HCT116 (cell line): Measurements from ENCODE around the gene AP3D1. TPM values are rescaled to one million over a fixed set of nuclear protein-coding genes. Genes with fewer than 3 reads are reported as not detected.
A peak's percentile ranks its signal among the peaks of the same experiment; 100 is the strongest.

ENCODE experiments used
- ATAC-seq: fragments of 200-7000 bp; cut with Tn5 transposase; 2 replicates; pipeline ENCODE4 v1.9.1; 2020; ENCODE audit warnings: mild to moderate bottlenecking, moderate library complexity
- BruUV-seq: library from RNA; stranded (reverse); fragments of 400-500 nt; replicated peaks from 2 replicates; lab custom pipeline; 2021; lab: Mats Ljungman, UMichigan
- CTCF ChIA-PET: fragments of 300-600 bp; sonication (Branson Sonifier 250); formaldehyde crosslinking; loops from one replicate; lab custom pipeline; 2021; ENCODE audit warnings: antibody characterized with exemption; lab: Charles Lee
- POLR2A ChIA-PET: fragments of 300-600, 350-600 bp; sonication (Branson Sonifier 250); formaldehyde crosslinking; loops from one replicate; lab custom pipeline; 2021; ENCODE audit warnings: antibody characterized with exemption; lab: Charles Lee
- RAD21 ChIA-PET, 2 experiments: fragments of 300-600 bp; sonication (Branson Sonifier 250); formaldehyde crosslinking; loops; one replicate each; lab custom pipeline; 2023; ENCODE audit warnings: low total read pairs in 2 of 2; ENCODE audit not compliant: uncharacterized antibody in 2 of 2, unreplicated experiment in 2 of 2, low non-redundant PET in 1 of 2; lab: Charles Lee
- DNase-seq: peaks from one replicate; pipeline ENCODE4 v3.0.0-alpha.2; 2010; ENCODE audit warnings: low read depth, low spot score
- H2AFZ ChIP-seq: fragments of 200-600 bp; shearing (Covaris generic), sonication (generic); 2 replicates; pipeline ENCODE4 v1.6.1; 2017; ENCODE audit warnings: low read depth, mixed run types, mixed read lengths, antibody characterized with exemption, low read length; ENCODE audit not compliant: poor library complexity, severe bottlenecking
- H3K27ac ChIP-seq: 2 replicates; pipeline ENCODE4 v1.5.1; 2012; ENCODE audit warnings: low read depth, low read length
- H3K27me3 ChIP-seq: fragments of 200-600 bp; sonication (generic); 2 replicates; pipeline ENCODE4 v1.6.1; 2016; ENCODE audit warnings: mixed run types, low read length, mixed read lengths; ENCODE audit not compliant: insufficient read depth
- H3K36me3 ChIP-seq, 2 experiments: fragments of 200-500 bp in 1 of 2; fragments of 200-600 bp in 1 of 2; sonication (Bioruptor generic) in 1 of 2; sonication (generic) in 1 of 2; 2 replicates each; pipeline versions ENCODE4 v1.5.1 to v1.6.1; 2014 to 2016; ENCODE audit warnings: low read length in 2 of 2, inconsistent platforms in 1 of 2, mixed read lengths in 1 of 2, mixed run types in 1 of 2; ENCODE audit not compliant: insufficient read depth in 2 of 2, control insufficient read depth in 1 of 2
- H3K4me1 ChIP-seq, 2 experiments: fragments of 200-600 bp in 1 of 2; sonication (generic) in 1 of 2; 2 replicates each; pipeline versions ENCODE4 v1.5.1 to v1.6.1; 2012 to 2017; ENCODE audit warnings: low read length in 2 of 2, inconsistent platforms in 1 of 2, mild to moderate bottlenecking in 1 of 2, mixed read lengths in 1 of 2, mixed run types in 1 of 2, moderate library complexity in 1 of 2; ENCODE audit not compliant: insufficient read depth in 2 of 2, control insufficient read depth in 1 of 2
- H3K4me2 ChIP-seq: fragments of 200-600 bp; sonication (generic); 2 replicates; pipeline ENCODE4 v1.6.1; 2017; ENCODE audit warnings: mixed run types, low read length, mixed read lengths
- H3K4me3 ChIP-seq, 2 experiments: fragments of 200-600 bp in 1 of 2; sonication (generic) in 1 of 2; replicated peaks in 1 of 2; 2 replicates each; pipeline ENCODE4 v1.5.1; 2011 to 2016; ENCODE audit warnings: low read length in 2 of 2, control low read depth in 1 of 2, low read depth in 1 of 2, mild to moderate bottlenecking in 1 of 2, mixed read lengths in 1 of 2, mixed run types in 1 of 2
- H3K79me2 ChIP-seq: fragments of 200-600 bp; sonication (generic); 2 replicates; pipeline ENCODE4 v1.6.1; 2017; ENCODE audit warnings: mild to moderate bottlenecking, mixed run types, low read length, moderate library complexity, mixed read lengths; ENCODE audit not compliant: insufficient read depth
- H3K9ac ChIP-seq: fragments of 200-600 bp; sonication (generic); 2 replicates; pipeline ENCODE4 v1.6.1; 2016; ENCODE audit warnings: low read length, mixed read lengths
- H3K9me2 ChIP-seq: fragments of 200-600 bp; sonication (generic), shearing (Covaris generic); 2 replicates; pipeline ENCODE4 v1.6.1; 2017; ENCODE audit warnings: mixed run types, mild to moderate bottlenecking, moderate library complexity; ENCODE audit not compliant: insufficient read depth
- H3K9me3 ChIP-seq, 2 experiments: fragments of 200-500 bp in 1 of 2; fragments of 200-600 bp in 1 of 2; sonication (Bioruptor generic) in 1 of 2; sonication (generic) in 1 of 2; 2 replicates each; pipeline ENCODE4 v1.6.1; 2014 to 2017; ENCODE audit warnings: low read length in 2 of 2, mixed read lengths in 2 of 2, inconsistent platforms in 1 of 2, low read depth in 1 of 2, mild to moderate bottlenecking in 1 of 2, mixed run types in 1 of 2, moderate library complexity in 1 of 2; ENCODE audit not compliant: control insufficient read depth in 1 of 2, insufficient read depth in 1 of 2
- H4K20me1 ChIP-seq: fragments of 200-600 bp; sonication (generic), shearing (Covaris generic); 2 replicates; pipeline ENCODE4 v1.6.1; 2017; ENCODE audit warnings: mixed run types, mild to moderate bottlenecking, moderate library complexity; ENCODE audit not compliant: insufficient read depth
- ATF3 ChIP-seq: IDR thresholded peaks from 2 replicates; pipeline ENCODE4 v1.6.1; 2012
- CEBPB ChIP-seq: IDR thresholded peaks from 2 replicates; pipeline ENCODE4 v1.6.1; 2012; ENCODE audit warnings: low read depth
- CTCF ChIP-seq, 3 experiments: fragments of 200-600 bp in 1 of 3; sonication (generic) in 1 of 3; IDR thresholded peaks in 2 of 3; conservative IDR thresholded peaks in 1 of 3; 2 replicates each; pipeline ENCODE4 v1.5.1; 2012 to 2017; ENCODE audit warnings: low read depth in 2 of 3, low read length in 2 of 3, antibody characterized with exemption in 1 of 3, borderline replicate concordance in 1 of 3, control low read depth in 1 of 3, mild to moderate bottlenecking in 1 of 3, mixed read lengths in 1 of 3, mixed run types in 1 of 3, moderate library complexity in 1 of 3; ENCODE audit not compliant: insufficient read depth in 1 of 3
- EGR1 ChIP-seq: IDR thresholded peaks from 2 replicates; pipeline ENCODE4 v1.6.1; 2012; ENCODE audit warnings: low read depth
- ELF1 ChIP-seq: IDR thresholded peaks from 2 replicates; pipeline ENCODE4 v1.6.1; 2012; ENCODE audit warnings: low read depth, borderline replicate concordance
- EZH2 ChIP-seq: fragments of 200-600 bp; sonication (generic); IDR thresholded peaks from 2 replicates; pipeline ENCODE4 v1.6.1; 2017; ENCODE audit warnings: antibody characterized with exemption, mixed run types
- JUND ChIP-seq: IDR thresholded peaks from 2 replicates; pipeline ENCODE4 v1.6.1; 2012
- MAX ChIP-seq: IDR thresholded peaks from 2 replicates; pipeline ENCODE4 v1.6.1; 2012
- POLR2A ChIP-seq: IDR thresholded peaks from 2 replicates; pipeline ENCODE4 v1.7.0; 2011; ENCODE audit warnings: borderline replicate concordance; ENCODE audit not compliant: insufficient read depth, insufficient read length; ENCODE audit errors: extremely low read depth
- POLR2AphosphoS5 ChIP-seq: IDR thresholded peaks from 2 replicates; pipeline ENCODE4 v1.6.1; 2011; ENCODE audit warnings: mild to moderate bottlenecking, low read depth, low read length, moderate library complexity
- RAD21 ChIP-seq: IDR thresholded peaks from 2 replicates; pipeline ENCODE4 v1.6.1; 2012; ENCODE audit warnings: low read depth, mild to moderate bottlenecking
- REST ChIP-seq: IDR thresholded peaks from 2 replicates; pipeline ENCODE4 v1.6.1; 2012; ENCODE audit warnings: low read depth
- SIN3A ChIP-seq: IDR thresholded peaks from 2 replicates; pipeline ENCODE4 v1.6.1; 2012; ENCODE audit warnings: low read depth
- YY1 ChIP-seq: IDR thresholded peaks from 2 replicates; pipeline ENCODE4 v1.6.1; 2011; ENCODE audit warnings: low read length, low read depth, moderate library complexity, mild to moderate bottlenecking; ENCODE audit not compliant: insufficient replicate concordance; ENCODE audit errors: extremely low read depth
- ZBTB33 ChIP-seq: IDR thresholded peaks from 2 replicates; pipeline ENCODE4 v1.6.1; 2011; ENCODE audit warnings: mild to moderate bottlenecking, low read length, moderate library complexity; ENCODE audit not compliant: insufficient replicate concordance; ENCODE audit errors: extremely low read depth
- ZFX ChIP-seq: fragments of 450-650 bp; IDR thresholded peaks from 2 replicates; pipeline ENCODE4 v1.6.1; 2017
- intact Hi-C: fragments of 100-400 bp; cut with micrococcal nuclease; formaldehyde crosslinking; loops from 2 replicates; pipeline ENCODE4 v1.10.0; 2022
- total RNA-seq: library from RNA; stranded (reverse); gene quantifications from one replicate; pipeline ENCODE4 v1.2.1, GENCODE V29; 2021; ENCODE audit not compliant: unreplicated experiment

Gene AP3D1
- total RNA-seq, 1 experiment from 2014 or later = 137 TPM

GRCh38 chr19:2050991-2051772, 100.2 kb downstream of the AP3D1 start, which contains the start of gene MKNK2:
Gene MKNK2 (minus strand): TSS chr19:2051244. CDS start chr19:2050851, 393 bp downstream.
- ATAC-seq = peak; percentile 72
- POLR2A ChIA-PET = interaction anchor here (1.0 to 4.3 kb wide), 5 partner anchors 9 to 19 kb away, joined by 7 to 39 read pairs (median 14); no protein-coding TSS in a partner anchor
- no peaks in the 10 kb centered on the region for H3K27me3 ChIP-seq

More at GRCh38 chr19:2050991-2051772, 100.2 kb downstream of the AP3D1 start, which contains the start of gene MKNK2:
- Histone ChIP-seq H3K4me3 (peak within 1 kb of the TSS; percentile 92), H3K4me2 (peak within 1 kb of the TSS; percentile 100), H3K9me3 (no peaks in the 10 kb centered on the region), H3K9ac (peak within 1 kb of the TSS; percentile 90), H3K9me2 (no peaks in the 10 kb centered on the region), H3K4me1 (peaks cover 73 to 89% of the 10 kb centered on the region in 2 experiments), H4K20me1 (peaks cover 5% of the 10 kb centered on the region; the same call in 1 of the 2 replicates), H3K27ac (peak within 1 kb of the TSS; percentile 85), H3K36me3 (peaks cover 0 to 3% of the 10 kb centered on the region in 2 experiments; a peak in 1 of 4 replicates), H2AFZ (no peak within 1 kb of the TSS), H3K79me2 (peaks cover 45% of the 10 kb centered on the region)
- no TSS peak for BruUV-seq
- intact Hi-C loops = no loop called here
- ChIA-PET RAD21 (no interaction called here), CTCF (interaction anchor here (0.9 kb wide), 1 partner anchor 32 kb away, joined by 3 read pairs; no protein-coding TSS in a partner anchor)
- TF ChIP-seq ATF3 (no peak), ZFX (peak; percentile 72; the same call in 1 of the 2 replicates), ZBTB33 (no peak), JUND (no peak), POLR2A (peak; percentile 99), ELF1 (no peak), REST (no peak), EZH2 (no peak), MAX (no peak), EGR1 (no peak), CEBPB (no peak), RAD21 (no peak), SIN3A (no peak), YY1 (peak; percentile 78), POLR2AphosphoS5 (peak; percentile 99), CTCF (IDR thresholded peaks at IDR 0.05 in 2 of 3, conservative IDR thresholded peaks at IDR 0.05 in 1 of 3; ENCODE audit: borderline replicate concordance in 1 of 3, insufficient read depth in 1 of 3, low read depth in 2 of 3, low read length in 2 of 3) (peak in 1 of 3 experiments; percentile 54; a peak in 3 of 6 replicates)
- DNase-seq = no peak
